Activated naive CD8-positive, alpha-beta T cell treated with anti-CD3 and anti-CD28 coated beads, Interleukin-2, amount 50 U/mL, for 16 hours (primary cell): ENCODE data around the gene FAM118B.
"Not testable (repeated sequence)": the region's sequence is repeated elsewhere in the genome, so short reads cannot be mapped to it uniquely, and the experiment has no call there.

Experiments
- DNase-seq: peaks from one replicate; pipeline ENCODE4 v3.0.0-alpha.2; 2020; ENCODE audit warnings: low read depth, low spot score

Gene FAM118B

GRCh38 chr11:126268708-126269579 lies 57.4 kb downstream of the FAM118B start, which contains the start of the genes FOXRED1 and SRPRA:
Gene FOXRED1 (plus strand): TSS chr11:126269154. CDS start chr11:126269207, 53 bp downstream.
Gene SRPRA (minus strand): TSS chr11:126268895. CDS start chr11:126268804, 91 bp downstream.
- DNase-seq, result peak; percentile 100

DNA sequence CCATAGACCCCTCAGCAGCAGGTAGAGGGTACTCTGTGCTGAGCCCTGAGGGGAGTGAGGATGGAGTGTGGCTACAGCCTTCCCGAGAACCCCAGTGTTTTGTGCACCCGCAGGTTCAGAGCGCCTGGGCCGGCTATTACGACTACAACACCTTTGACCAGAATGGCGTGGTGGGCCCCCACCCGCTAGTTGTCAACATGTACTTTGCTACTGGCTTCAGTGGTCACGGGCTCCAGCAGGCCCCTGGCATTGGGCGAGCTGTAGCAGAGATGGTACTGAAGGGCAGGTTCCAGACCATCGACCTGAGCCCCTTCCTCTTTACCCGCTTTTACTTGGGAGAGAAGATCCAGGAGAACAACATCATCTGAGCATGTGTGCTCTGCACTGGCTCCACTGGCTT lies 65.7 kb downstream of the FAM118B start:
- no peak for DNase-seq

GRCh38 chr11:126277780-126278179 lies 66.2 kb downstream of the FAM118B start:
- no peak for DNase-seq

DNA sequence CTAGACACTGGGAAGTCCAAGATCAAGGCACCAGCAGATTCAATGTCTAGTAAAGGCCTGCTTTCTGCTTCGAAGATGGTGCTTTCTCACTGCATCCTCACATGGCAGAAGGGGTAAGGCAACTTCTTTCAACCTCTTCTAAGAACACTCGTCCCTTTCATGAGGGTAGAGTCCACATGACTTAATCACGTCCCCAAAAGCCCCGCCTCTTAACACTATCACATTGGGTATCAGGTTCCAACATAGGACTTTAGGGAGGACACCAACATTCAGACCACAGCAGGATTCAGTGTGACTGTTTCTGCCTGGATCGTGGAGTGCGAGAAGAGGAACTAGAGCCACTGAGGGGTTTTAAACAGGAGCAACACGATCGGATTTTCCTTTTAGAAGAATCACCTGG lies 67.6 kb downstream of the FAM118B start:
- DNase-seq, result no peak

- no peak for DNase-seq
These were observed 69.0 kb downstream of the FAM118B start for GRCh38 chr11:126280595-126280994.

- no peak for DNase-seq
These were observed 69.7 kb downstream of the FAM118B start for GRCh38 chr11:126281245-126281644.

- DNase-seq, result no peak
These were observed 70.1 kb downstream of the FAM118B start for GRCh38 chr11:126281666-126282175.

DNA sequence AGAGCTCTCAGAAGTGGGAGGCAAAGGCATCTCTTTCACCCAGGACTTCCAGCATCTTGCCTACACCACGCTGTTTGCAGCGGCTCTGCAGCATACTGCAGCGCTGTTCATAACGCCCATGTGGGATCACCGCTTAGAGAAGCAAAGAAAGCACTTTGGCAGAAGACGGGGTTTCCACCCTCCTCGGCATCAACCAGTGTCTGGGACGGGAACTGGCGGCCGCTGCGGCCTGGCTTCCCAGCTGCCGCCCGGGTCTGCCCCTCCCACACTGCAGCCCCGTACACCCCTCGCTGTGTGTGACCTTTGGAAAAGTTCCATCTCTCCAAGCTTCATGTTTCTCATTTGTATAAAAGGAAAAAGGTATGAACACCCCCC lies 70.8 kb downstream of the FAM118B start:
- DNase-seq, result no peak

DNA sequence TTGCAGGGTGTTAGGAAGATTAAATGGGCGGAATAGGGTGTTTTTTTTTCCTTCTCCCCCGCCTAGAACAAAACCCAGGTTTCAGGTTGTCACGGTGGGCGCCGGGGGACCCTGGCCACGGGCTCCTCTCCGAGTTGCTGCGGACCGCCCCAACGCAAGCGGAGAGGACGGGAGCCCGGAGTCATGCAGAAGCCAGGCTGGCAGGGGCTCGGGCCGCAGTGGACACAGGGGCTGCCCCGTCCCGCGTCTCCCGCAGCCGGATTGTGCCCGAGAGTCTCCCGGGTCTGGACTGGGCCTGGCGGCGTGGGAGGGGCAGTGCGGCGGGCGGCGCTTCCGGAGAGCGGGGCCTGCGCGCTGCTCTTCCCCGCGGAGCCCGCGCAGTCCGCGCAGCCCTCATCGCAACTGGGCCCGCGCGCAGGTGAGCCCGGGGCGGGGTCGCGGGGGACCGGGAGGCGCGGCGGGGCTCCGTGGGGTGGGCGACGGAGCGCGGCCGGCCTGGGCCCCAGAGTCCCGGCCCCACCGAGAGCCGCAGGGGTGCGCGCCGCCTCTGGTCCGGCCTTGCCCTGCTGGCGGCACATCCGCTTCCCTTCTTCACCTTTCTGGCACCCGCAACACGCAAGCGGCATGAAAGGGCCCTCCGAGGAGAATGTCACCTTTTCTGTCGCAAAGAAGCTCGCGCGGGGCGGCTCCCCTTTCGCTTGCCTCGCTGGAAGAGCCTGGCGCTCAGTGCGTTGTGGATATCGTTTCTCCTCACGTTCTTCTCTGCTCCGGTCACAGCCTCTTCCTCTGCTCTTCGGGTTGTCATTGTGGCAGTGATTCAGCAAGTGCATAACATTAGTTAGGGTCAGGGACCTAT lies 71.4 kb downstream of the FAM118B start, which contains the start of gene TIRAP:
Gene TIRAP, plus strand, starts transcription at position 358 of the 856 bp plus-strand sequence. CDS start 7,802 bp downstream, outside the sequence.
- DNase-seq, result peak; percentile 15

GRCh38 chr11:126284829-126285228 lies 73.2 kb downstream of the FAM118B start:
- peak; percentile 79 for DNase-seq

- DNase-seq, result no peak
These were observed 76.7 kb downstream of the FAM118B start for GRCh38 chr11:126288237-126288636.

DNA sequence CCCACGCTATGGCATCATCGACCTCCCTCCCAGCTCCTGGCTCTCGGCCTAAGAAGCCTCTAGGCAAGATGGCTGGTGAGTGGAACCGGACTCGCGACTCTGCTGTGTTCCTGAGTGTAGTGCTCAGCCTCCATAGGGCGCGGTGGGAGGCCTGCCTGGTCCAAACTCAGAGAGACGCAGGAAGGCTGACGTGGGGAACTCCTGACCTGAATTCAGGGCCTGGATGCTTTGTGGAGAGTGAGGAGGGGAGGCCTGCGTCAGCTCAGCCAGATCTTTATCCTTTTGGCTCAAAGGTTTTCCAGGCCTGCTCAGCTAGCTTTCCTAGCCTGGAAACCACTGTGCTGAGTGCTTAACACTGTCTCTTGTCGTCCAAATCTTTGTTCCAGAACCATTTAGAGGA lies 79.3 kb downstream of the FAM118B start:
- no peak for DNase-seq

GRCh38 chr11:126293726-126294125 lies 82.1 kb downstream of the FAM118B start:
- DNase-seq, result no peak

- no peak for DNase-seq
These were observed 85.4 kb downstream of the FAM118B start for GRCh38 chr11:126297004-126297403.

DNA sequence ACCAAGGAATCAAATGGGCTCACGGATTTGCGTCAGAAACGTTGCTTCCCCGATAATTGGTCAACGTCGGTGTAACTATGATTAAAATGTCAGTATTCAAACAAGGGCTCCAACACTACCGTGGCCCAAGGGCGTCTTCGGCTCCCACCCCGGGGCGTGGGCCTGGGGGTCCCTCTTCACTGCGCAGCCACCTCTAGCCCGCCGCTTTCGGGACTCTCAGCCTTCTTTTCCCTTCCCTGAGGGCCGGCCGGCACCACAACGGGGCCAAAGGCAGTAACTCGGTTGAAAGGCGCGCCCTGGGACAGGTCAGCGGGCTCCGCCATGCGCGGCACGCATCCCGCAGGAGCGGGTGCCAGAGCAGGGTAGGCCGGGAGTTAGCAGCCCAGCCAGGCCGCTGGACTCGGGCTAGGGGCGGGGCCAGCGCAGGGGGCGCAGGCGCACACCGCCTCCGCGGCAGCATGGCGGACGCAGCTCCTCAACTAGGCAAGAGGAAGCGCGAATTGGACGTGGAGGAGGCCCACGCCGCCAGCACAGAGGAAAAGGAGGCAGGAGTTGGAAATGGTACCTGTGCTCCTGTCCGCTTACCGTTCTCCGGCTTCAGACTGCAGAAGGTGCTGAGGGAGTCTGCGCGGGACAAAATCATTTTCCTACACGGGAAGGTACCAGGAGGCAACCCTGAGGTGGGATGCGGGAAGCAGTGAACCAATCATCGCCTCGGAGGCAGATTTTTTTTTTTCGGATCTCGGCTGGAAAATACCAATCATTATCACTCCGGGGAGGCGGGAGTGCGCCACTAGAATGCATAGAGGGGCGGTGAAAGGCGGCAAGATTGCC lies 92.3 kb downstream of the FAM118B start, which contains the start of gene DCPS:
Gene DCPS, plus strand, starts transcription at position 438 of the 834 bp plus-strand sequence. Its CDS starts 21 bp downstream, at position 459.
- DNase-seq, result peak; percentile 64

DNA sequence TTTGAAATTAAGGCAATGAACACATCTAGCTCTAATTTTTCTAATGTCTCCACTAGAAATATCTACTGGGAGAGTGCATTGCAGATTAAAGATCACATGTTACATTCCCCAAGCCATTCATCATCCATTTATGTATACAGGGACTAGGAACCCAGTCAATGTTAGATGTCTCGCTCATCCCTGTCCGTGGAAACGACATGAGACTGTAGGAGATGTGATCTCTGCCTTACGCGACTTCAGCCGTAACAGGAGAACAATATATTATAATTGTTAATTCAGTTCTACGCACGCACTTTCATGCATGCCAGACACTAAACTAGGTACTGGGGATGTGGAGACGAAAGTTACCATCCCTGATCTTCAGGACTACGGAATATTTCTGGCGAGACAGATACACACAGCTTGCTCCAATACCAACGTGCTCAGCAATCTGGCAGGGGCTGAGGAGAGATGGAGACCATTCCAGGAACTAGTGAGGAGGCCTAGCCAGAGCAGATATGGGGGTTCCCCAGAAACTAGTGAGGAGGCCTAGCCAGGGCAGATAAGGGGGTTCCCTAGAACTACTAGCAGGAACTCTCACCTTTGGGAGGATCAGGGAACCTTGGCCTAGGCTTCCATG lies 93.0 kb downstream of the FAM118B start:
- DNase-seq, result no peak

DNA sequence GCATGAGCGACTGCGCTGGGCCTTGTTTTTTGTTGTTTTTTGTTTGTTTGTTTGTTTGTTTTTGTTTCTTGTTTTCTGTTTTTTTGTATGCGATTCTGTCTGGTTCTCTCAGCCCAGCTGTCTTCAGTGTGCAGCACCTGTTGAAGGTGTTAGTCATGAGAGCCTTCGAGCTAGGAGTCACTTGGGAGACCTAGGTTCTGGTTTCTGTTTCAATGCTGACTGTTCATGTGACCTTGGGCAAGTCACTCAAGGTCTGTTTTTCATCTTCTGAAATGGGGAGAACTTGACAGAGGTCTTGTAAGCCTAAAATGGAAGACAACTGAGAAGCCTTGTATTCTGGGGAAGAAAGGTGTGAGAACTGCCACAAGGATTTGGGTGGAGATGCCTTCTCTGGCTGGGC lies 94.1 kb downstream of the FAM118B start:
- no peak for DNase-seq

DNA sequence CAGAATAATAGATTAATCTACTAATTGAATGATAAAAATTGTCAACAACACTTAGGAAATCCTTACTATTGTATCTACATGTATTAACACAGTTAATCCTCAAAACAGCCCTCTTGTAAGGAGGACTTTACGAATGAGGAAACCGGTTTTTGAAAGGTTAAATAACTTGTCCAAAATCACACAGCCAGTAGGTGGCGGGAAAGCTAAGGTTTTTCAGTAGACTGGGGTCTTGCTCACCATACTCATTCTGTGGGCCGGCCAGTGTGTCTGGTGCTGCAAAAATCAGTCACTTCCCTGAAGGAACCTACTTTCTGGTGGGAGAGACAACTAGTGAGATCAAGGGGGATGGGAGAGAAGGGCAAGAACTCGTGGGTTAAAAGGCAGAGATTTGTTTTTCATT lies 96.1 kb downstream of the FAM118B start:
- no peak for DNase-seq

- no peak for DNase-seq
These were observed 96.7 kb downstream of the FAM118B start for GRCh38 chr11:126308271-126308671.

- not testable (repeated sequence) for DNase-seq
These were observed 97.2 kb downstream of the FAM118B start for GRCh38 chr11:126308771-126309170.
